HL-60 (cell line): ENCODE results near the gene DNAJC17.

ENCODE experiments used
- CTCF ChIP-seq: IDR thresholded peaks from one replicate; pipeline ENCODE4 v1.5.1; 2011; ENCODE audit warnings: low read length, control low read depth, inconsistent platforms; ENCODE audit not compliant: insufficient read depth
- GABPA ChIP-seq: IDR thresholded peaks from 2 replicates; pipeline ENCODE4 v1.6.1; 2012; ENCODE audit warnings: low read depth
- POLR2AphosphoS5 ChIP-seq: IDR thresholded peaks from 2 replicates; pipeline ENCODE4 v1.6.1; 2012; ENCODE audit warnings: low read depth

- no peak for TF ChIP-seq CTCF
- no peak for TF ChIP-seq POLR2AphosphoS5
- TF ChIP-seq GABPA = no peak
These were observed 39.6 kb upstream of the DNAJC17 start for GRCh38 chr15:40846841-40847222.
